HepG2 (cell line): ENCODE measurements around the gene FAM234B. TPM values are rescaled to one million over a fixed set of nuclear protein-coding genes. Genes with fewer than 3 reads are reported as not detected.

Source experiments
- ARID4A ChIP-seq: sonication (generic); formaldehyde crosslinking; IDR thresholded peaks from 2 replicates; pipeline ENCODE4 v1.5.0; 2020; ENCODE audit warnings: mild to moderate bottlenecking, missing genetic modification reagents, borderline replicate concordance
- CREB3 ChIP-seq: sonication (generic); formaldehyde crosslinking; IDR thresholded peaks from 2 replicates; pipeline ENCODE4 v1.5.0; 2020; ENCODE audit warnings: missing genetic modification reagents
- FOXA3 ChIP-seq: IDR thresholded peaks from 2 replicates; pipeline ENCODE4 v1.6.1; 2016; ENCODE audit warnings: missing genetic modification reagents, missing compliant biosample characterization
- KDM5B ChIP-seq: sonication (generic); formaldehyde crosslinking; IDR thresholded peaks from 2 replicates; pipeline ENCODE4 v1.4.0; 2020; ENCODE audit warnings: missing genetic modification reagents, mild to moderate bottlenecking, borderline replicate concordance
- MAFG ChIP-seq: sonication (generic); formaldehyde crosslinking; IDR thresholded peaks from 2 replicates; pipeline ENCODE4 v1.5.1; 2020; ENCODE audit warnings: mild to moderate bottlenecking, missing genetic modification reagents
- MIER2 ChIP-seq: IDR thresholded peaks from 2 replicates; pipeline ENCODE4 v1.6.1; 2016; ENCODE audit warnings: missing biosample characterization, missing genetic modification reagents
- MYC ChIP-seq: sonication (generic); formaldehyde crosslinking; IDR thresholded peaks from 2 replicates; pipeline ENCODE4 v1.9.0; 2021; ENCODE audit warnings: missing genetic modification reagents, borderline replicate concordance
- PHF21A ChIP-seq: sonication (generic); formaldehyde crosslinking; IDR thresholded peaks from 2 replicates; pipeline ENCODE4 v1.5.0; 2020; ENCODE audit warnings: mild to moderate bottlenecking, missing genetic modification reagents
- ZNF296 ChIP-seq: sonication (generic); formaldehyde crosslinking; conservative IDR thresholded peaks from 2 replicates; pipeline ENCODE4 v1.5.0; 2020; ENCODE audit warnings: mild to moderate bottlenecking, missing genetic modification reagents
- ZNF3 ChIP-seq: IDR thresholded peaks from 2 replicates; pipeline ENCODE4 v1.7.0; 2017; ENCODE audit warnings: inconsistent platforms
- ZNF317 ChIP-seq: sonication (generic); formaldehyde crosslinking; IDR thresholded peaks from 2 replicates; pipeline ENCODE4 v1.5.0; 2020; ENCODE audit warnings: mild to moderate bottlenecking, missing genetic modification reagents
- ZNF451 ChIP-seq: sonication (generic); formaldehyde crosslinking; IDR thresholded peaks from 2 replicates; pipeline ENCODE4 v1.5.0; 2020; ENCODE audit warnings: mild to moderate bottlenecking, missing genetic modification reagents
- ZNF780A ChIP-seq: sonication (generic); formaldehyde crosslinking; IDR thresholded peaks from 2 replicates; pipeline ENCODE4 v1.8.0; 2022; ENCODE audit warnings: mild to moderate bottlenecking, missing genetic modification reagents, moderate library complexity
- polyA plus RNA-seq, 8 experiments: library from polyadenylated mRNA; depleted of rRNA in 3 of 8; stranded (reverse) in 7 of 8; unstranded in 1 of 8; fragments of >200 nt; fragmentation: Illumina TruSeq in 4 of 8; extraction: Trizol in 4 of 8; gene quantifications; 2 replicates each; pipeline versions ENCODE4 v1.2.1 to v1.2.3, GENCODE V29; 2011 to 2016; ENCODE audit warnings: low read depth in 4 of 8, missing spikeins in 1 of 8, mixed read lengths in 1 of 8; ENCODE audit not compliant: insufficient read depth in 1 of 8
- total RNA-seq, 5 experiments: library from RNA; depleted of rRNA; stranded (reverse); fragments of >200 nt; fragmentation: Illumina TruSeq; extraction: Trizol; gene quantifications; 2 replicates each; pipeline ENCODE4 v1.2.3, GENCODE V29; 2016; ENCODE audit warnings: low read depth in 1 of 5
- TF ChIP-seq, protein P1 (sequence below): sonication (generic); formaldehyde crosslinking; IDR thresholded peaks from 2 replicates; pipeline ENCODE4 v1.5.0; 2020; ENCODE audit warnings: missing genetic modification reagents
- TF ChIP-seq, protein P2 (sequence below): sonication (generic); formaldehyde crosslinking; IDR thresholded peaks from 2 replicates; pipeline ENCODE4 v1.5.0; 2020; ENCODE audit warnings: missing genetic modification reagents, mild to moderate bottlenecking, borderline replicate concordance
- TF ChIP-seq, protein P3 (sequence below): IDR thresholded peaks from 2 replicates; pipeline ENCODE4 v1.6.1; 2018; ENCODE audit warnings: missing genetic modification reagents
- TF ChIP-seq, protein P4 (sequence below): sonication (generic); formaldehyde crosslinking; IDR thresholded peaks from 2 replicates; pipeline ENCODE4 v1.8.0; 2022; ENCODE audit warnings: mild to moderate bottlenecking, missing genetic modification reagents, moderate library complexity

The FAM234B gene
- total and polyA plus RNA-seq, 2 of the 13 experiments (the other 11 are each of a cell fraction or from before 2014, with no cell fraction given) = 7.8 to 13.8 TPM

DNA sequence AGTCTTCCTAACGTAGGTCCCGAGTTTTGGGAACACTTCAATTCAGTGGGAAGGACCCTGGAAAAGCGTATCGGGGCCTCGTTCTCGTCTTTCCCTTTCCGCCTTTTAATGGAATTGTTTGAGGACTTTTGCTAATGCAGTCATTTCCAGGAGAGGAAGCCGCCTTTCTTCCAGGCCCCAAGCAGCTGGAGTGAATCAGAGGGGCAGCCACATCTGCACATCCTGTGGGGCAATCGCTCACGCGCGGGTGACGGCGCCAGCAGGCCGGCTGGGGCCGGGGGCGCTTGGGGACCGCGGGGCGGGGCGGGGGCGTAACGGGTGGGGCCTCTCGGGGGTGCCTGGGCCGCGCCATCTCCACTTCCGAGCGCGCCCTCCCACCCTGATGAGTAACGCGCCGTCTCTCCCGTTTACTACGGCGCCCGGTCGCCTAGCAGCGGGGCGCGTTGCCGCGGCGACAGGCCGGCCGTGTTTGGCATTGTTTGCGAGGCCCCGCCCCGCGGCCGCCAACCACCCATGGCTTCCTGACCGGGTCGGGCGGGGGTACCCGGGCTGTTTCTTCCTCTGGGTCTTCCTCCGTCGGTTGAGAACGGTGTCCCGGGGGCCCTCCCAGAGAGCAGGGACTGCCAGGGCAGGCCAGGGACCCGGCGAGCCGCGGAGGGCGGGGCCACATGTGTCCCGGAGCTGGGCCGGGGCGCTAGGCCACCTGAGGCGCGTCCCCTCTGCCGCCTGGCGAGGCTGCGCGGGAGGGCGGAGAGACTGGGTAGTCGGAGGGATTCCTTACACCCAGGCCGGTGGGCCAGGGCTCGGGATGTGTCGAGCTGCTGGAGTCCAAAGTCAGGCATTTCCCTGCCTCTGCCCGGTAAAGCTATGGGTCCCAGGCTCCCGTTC, 56.9 kb downstream of the FAM234B start (continued):
- TF ChIP-seq KDM5B (CRISPR knock-in tag) = peak; percentile 59; the same call in 1 of the 2 replicates
- peak; percentile 62; the same call in 1 of the 2 replicates for TF ChIP-seq ARID4A (CRISPR knock-in tag)
- TF ChIP-seq ZNF317 = no peak
- TF ChIP-seq MAFG (CRISPR knock-in tag) = no peak
- no peak for TF ChIP-seq ZNF780A (CRISPR knock-in tag)
- no peak for TF ChIP-seq MIER2 (CRISPR knock-in tag)
- TF ChIP-seq MYC (CRISPR knock-in tag) = no peak; the same call in 1 of the 2 replicates
- no peak for TF ChIP-seq PHF21A (CRISPR knock-in tag)
- TF ChIP-seq CREB3 (CRISPR knock-in tag) = no peak
- TF ChIP-seq, protein P1, sequence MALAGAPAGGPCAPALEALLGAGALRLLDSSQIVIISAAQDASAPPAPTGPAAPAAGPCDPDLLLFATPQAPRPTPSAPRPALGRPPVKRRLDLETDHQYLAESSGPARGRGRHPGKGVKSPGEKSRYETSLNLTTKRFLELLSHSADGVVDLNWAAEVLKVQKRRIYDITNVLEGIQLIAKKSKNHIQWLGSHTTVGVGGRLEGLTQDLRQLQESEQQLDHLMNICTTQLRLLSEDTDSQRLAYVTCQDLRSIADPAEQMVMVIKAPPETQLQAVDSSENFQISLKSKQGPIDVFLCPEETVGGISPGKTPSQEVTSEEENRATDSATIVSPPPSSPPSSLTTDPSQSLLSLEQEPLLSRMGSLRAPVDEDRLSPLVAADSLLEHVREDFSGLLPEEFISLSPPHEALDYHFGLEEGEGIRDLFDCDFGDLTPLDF (CRISPR knock-in tag) = no peak
- TF ChIP-seq, protein P2, sequence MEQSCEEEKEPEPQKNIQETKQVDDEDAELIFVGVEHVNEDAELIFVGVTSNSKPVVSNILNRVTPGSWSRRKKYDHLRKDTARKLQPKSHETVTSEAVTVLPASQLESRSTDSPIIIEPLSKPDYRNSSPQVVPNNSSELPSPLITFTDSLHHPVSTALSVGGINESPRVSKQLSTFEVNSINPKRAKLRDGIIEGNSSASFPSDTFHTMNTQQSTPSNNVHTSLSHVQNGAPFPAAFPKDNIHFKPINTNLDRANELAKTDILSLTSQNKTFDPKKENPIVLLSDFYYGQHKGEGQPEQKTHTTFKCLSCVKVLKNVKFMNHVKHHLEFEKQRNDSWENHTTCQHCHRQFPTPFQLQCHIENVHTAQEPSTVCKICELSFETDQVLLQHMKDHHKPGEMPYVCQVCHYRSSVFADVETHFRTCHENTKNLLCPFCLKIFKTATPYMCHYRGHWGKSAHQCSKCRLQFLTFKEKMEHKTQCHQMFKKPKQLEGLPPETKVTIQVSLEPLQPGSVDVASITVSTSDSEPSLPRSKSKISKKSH (CRISPR knock-in tag) = peak; percentile 48; the same call in 1 of the 2 replicates
- TF ChIP-seq FOXA3 = peak; percentile 10; the same call in 1 of the 2 replicates
- TF ChIP-seq, protein P3, sequence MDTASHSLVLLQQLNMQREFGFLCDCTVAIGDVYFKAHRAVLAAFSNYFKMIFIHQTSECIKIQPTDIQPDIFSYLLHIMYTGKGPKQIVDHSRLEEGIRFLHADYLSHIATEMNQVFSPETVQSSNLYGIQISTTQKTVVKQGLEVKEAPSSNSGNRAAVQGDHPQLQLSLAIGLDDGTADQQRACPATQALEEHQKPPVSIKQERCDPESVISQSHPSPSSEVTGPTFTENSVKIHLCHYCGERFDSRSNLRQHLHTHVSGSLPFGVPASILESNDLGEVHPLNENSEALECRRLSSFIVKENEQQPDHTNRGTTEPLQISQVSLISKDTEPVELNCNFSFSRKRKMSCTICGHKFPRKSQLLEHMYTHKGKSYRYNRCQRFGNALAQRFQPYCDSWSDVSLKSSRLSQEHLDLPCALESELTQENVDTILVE (CRISPR knock-in tag) = no peak
- TF ChIP-seq ZNF3 (CRISPR knock-in tag) = no peak
- TF ChIP-seq ZNF296 (CRISPR knock-in tag) = no peak
- no peak for TF ChIP-seq ZNF451 (CRISPR knock-in tag)
- TF ChIP-seq, protein P4, sequence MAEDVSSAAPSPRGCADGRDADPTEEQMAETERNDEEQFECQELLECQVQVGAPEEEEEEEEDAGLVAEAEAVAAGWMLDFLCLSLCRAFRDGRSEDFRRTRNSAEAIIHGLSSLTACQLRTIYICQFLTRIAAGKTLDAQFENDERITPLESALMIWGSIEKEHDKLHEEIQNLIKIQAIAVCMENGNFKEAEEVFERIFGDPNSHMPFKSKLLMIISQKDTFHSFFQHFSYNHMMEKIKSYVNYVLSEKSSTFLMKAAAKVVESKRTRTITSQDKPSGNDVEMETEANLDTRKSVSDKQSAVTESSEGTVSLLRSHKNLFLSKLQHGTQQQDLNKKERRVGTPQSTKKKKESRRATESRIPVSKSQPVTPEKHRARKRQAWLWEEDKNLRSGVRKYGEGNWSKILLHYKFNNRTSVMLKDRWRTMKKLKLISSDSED = no peak
